Placental pericyte (primary cell): ENCODE measurements around the gene NDUFB1. TPM values are rescaled to one million over a fixed set of nuclear protein-coding genes. Genes with fewer than 3 reads are reported as not detected.

Experiments used
- total RNA-seq: library from RNA; depleted of rRNA; stranded (reverse); fragments of >200 nt; gene quantifications from 2 replicates; pipeline ENCODE4 v1.2.3, GENCODE V29; 2012

Gene NDUFB1
- 79.2 and 87.8 TPM in 2 replicates for total RNA-seq

DNA sequence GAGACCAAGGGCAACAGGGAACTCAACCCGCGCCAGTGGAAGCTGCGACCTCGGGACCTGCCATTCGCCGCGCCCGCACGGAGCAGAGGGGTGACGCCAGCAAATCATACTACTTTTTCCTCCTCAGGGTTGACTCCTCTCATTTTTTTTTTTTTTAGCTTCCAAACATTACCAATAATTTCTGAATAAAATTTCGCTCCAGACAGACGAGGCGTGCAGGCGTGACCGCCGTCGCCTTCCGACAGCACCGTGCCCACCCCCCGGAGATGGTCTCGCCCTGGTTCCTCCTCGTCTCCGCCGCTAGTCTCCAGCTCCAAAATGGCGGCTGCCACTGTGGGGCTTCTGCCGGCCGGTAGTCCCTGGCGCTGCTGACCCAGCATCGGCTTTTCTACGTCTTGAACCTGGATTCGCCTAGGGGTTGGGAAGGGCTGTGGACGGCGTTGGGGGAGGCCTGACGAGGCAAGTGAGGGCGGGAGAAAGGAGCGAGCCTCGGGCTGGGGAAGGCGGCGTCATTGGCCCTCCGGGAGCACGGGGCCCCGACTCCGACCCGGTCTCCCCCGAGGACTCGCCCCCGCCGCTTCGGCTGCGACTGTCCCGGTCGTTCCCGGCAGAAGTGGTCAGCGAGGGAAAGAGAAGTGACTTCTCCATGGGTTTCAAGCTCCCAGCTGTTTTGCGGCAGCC lies at the start of gene NDUFB1, which contains the start of gene CPSF2:
NDUFB1 (minus strand) TSS at position 37 of the 681 bp plus-strand sequence. CDS start 4,069 bp downstream, outside the sequence.
CPSF2 (plus strand) TSS at position 300 of the 681 bp plus-strand sequence. CDS start 9,016 bp downstream, outside the sequence.

DNA sequence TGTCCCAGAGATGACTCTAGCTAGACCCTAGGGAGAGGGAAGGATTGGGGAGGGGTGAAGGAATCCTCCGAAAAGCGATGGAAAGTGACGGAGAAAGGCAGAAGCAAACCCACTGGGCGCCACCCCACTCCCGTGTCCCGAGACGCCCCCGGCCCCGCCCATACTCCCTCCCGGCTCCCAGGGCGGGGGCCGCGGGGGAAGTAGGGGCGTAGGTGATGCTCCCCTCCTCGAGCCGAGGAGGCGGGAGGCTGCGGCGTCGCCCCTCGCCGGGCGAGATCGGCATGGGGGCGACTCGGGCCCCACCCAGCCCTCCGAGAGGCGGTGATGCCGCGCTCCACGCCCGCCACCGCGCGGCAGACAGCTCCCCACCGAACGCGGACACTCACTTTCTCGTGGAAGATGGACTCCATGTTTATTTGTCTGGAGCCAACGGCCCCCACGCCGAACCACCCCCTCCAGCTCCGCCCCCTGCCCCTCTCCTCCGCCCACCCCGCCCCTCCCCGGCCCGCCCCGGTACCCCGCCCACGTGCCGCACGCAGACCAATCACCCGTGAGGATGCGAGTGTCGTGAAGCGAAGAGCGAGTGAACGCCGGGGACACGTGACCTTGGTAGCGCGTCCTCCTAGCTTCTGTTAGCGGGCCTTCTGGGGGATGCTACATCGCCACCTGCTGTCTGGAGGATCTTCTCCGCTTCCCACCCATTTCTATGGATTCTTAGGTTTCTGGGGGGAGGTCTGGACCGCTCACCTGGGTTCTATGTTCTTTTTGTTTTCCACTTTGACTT lies 15.2 kb downstream of the NDUFB1 start, which contains the start of gene ATXN3:
ATXN3 (minus strand) TSS at position 440 of the 784 bp plus-strand sequence; CDS start at position 410, 30 bp downstream.

Other genes with a start within 250 kb of the NDUFB1 start
- 38.9 and 61.1 TPM in 2 replicates for gene FBLN5, start 174.0 kb downstream of the NDUFB1 start, total RNA-seq
- 24.9 and 29.5 TPM in 2 replicates for gene TRIP11, start 81.6 kb downstream of the NDUFB1 start, total RNA-seq
- gene ATXN3, start 15.1 kb downstream of the NDUFB1 start, total RNA-seq, result 18.3 and 26.5 TPM in 2 replicates
- 28.0 and 45.8 TPM in 2 replicates for gene CPSF2, start 263 bp upstream of the NDUFB1 start, total RNA-seq
- gene SLC24A4, start 201.5 kb upstream of the NDUFB1 start, total RNA-seq, result not detected in 2 replicates